Testis (tissue), 2 donors: ENCODE measurements around the gene CFDP1.

Experiments used
- POLR2A ChIP-seq: fragments of 450-650 bp; IDR thresholded peaks from one replicate; pipeline ENCODE4 v1.6.1; 2017; ENCODE audit warnings: antibody characterized with exemption, mild to moderate bottlenecking, moderate library complexity
- TF ChIP-seq, protein P1 (sequence below), 3 experiments: fragments of 450-650 bp in 2 of 3; fragments of 200-600 bp in 1 of 3; sonication (generic) in 1 of 3; IDR thresholded peaks; one replicate each; pipeline ENCODE4 v1.5.1; 2016 to 2019; ENCODE audit warnings: antibody characterized with exemption in 3 of 3, mild to moderate bottlenecking in 2 of 3, moderate library complexity in 1 of 3

DNA sequence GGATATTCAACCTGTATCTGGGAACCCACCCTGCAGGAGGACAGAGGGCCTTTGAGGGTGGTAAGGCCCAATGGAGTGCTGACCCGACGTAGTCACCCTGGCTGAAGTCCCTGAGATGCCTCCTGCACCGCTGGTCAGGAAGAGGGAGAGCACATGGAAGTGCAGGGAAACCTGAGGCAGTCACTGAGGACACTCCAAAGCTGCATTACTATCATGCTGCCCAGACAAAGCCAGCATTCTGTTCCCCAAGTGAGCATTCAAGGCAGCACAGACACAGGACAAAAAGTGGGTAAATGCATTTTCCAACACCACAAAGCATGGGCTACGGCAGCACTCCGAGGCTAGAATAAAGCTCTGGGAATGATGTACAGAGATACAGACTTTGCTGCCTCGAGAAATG is 135.0 kb downstream of the CFDP1 start:
- TF ChIP-seq, protein P1, sequence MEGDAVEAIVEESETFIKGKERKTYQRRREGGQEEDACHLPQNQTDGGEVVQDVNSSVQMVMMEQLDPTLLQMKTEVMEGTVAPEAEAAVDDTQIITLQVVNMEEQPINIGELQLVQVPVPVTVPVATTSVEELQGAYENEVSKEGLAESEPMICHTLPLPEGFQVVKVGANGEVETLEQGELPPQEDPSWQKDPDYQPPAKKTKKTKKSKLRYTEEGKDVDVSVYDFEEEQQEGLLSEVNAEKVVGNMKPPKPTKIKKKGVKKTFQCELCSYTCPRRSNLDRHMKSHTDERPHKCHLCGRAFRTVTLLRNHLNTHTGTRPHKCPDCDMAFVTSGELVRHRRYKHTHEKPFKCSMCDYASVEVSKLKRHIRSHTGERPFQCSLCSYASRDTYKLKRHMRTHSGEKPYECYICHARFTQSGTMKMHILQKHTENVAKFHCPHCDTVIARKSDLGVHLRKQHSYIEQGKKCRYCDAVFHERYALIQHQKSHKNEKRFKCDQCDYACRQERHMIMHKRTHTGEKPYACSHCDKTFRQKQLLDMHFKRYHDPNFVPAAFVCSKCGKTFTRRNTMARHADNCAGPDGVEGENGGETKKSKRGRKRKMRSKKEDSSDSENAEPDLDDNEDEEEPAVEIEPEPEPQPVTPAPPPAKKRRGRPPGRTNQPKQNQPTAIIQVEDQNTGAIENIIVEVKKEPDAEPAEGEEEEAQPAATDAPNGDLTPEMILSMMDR (IDR thresholded peaks at IDR 0.05) = no peak
- TF ChIP-seq POLR2A = no peak
